Suprapubic skin (tissue), 3 donors: ENCODE data around the gene SHC3.

Source experiments
- CTCF ChIP-seq, 2 donors: fragments of 200-600 bp in 1 of 2; fragments of 450-650 bp in 1 of 2; sonication (generic) in 1 of 2; IDR thresholded peaks; one replicate each; pipeline ENCODE4 v1.5.1; 2016 to 2019; ENCODE audit warnings: antibody characterized with exemption in 2 of 2, mild to moderate bottlenecking in 1 of 2, moderate library complexity in 1 of 2
- EP300 ChIP-seq: sonication (generic); formaldehyde crosslinking; IDR thresholded peaks from one replicate; pipeline ENCODE4 v1.6.1; 2017; ENCODE audit warnings: antibody characterized with exemption

- TF ChIP-seq EP300 (no peak), CTCF (IDR thresholded peaks at IDR 0.05) (no peak)
Observed at GRCh38 chr9:89172398-89172797, 6.2 kb downstream of the SHC3 start.
